Astrocyte of the spinal cord (primary cell): ENCODE results near the gene PSMD9.

Experiments
- DNase-seq: peaks from one replicate; pipeline ENCODE4 v3.0.0; 2011; ENCODE audit warnings: low read depth, low spot score
- H3K4me3 ChIP-seq: 2 replicates; pipeline ENCODE4 v1.5.1; 2011; ENCODE audit warnings: low read depth, mild to moderate bottlenecking, low read length, moderate library complexity
- CTCF ChIP-seq: IDR thresholded peaks from 2 replicates; pipeline ENCODE4 v1.5.1; 2012; ENCODE audit warnings: low read depth, mild to moderate bottlenecking, low read length, inconsistent platforms
- in situ Hi-C: cut with HindIII; loops from 2 replicates; pipeline ENCODE4 v1.10.0; 2017; ENCODE audit warnings: low sequenced_read_pairs

The PSMD9 gene

GRCh38 chr12:121892673-121893561 lies 4.3 kb downstream of the PSMD9 start:
- DNase-seq = no peak
- no peak overlapping the region for H3K4me3 ChIP-seq
- no peak for TF ChIP-seq CTCF
- in situ Hi-C loops = no loop called here

GRCh38 chr12:121893961-121894460 lies 5.4 kb downstream of the PSMD9 start:
- TF ChIP-seq CTCF = no peak
- in situ Hi-C loops = no loop called here
- no peak overlapping the region for H3K4me3 ChIP-seq
- DNase-seq = peak; percentile 67

- in situ Hi-C loops = no loop called here
- DNase-seq = peak; percentile 52
- peak; percentile 33 for TF ChIP-seq CTCF
- no peak overlapping the region for H3K4me3 ChIP-seq
Observed at GRCh38 chr12:121894633-121895032, 6.0 kb downstream of the PSMD9 start.

- TF ChIP-seq CTCF = no peak
- in situ Hi-C loops = no loop called here
- no peak overlapping the region for H3K4me3 ChIP-seq
- DNase-seq = no peak
Observed at GRCh38 chr12:121898287-121898686, 9.7 kb downstream of the PSMD9 start.

GRCh38 chr12:121899590-121899989 lies 11.0 kb downstream of the PSMD9 start:
- TF ChIP-seq CTCF = no peak
- in situ Hi-C loops = no loop called here
- DNase-seq = no peak
- no peak overlapping the region for H3K4me3 ChIP-seq

- no peak overlapping the region for H3K4me3 ChIP-seq
- no peak for DNase-seq
- in situ Hi-C loops = no loop called here
- no peak for TF ChIP-seq CTCF
Observed at GRCh38 chr12:121903202-121903601, 14.6 kb downstream of the PSMD9 start.
